G401.6 (cell line): ENCODE measurements around the gene GPR183.

Experiments used
- FAIRE-seq: peaks from 2 replicates; lab custom pipeline; 2012; peaks lifted over from hg19 to GRCh38; lab: Jason Lieb, UNC

The GPR183 gene

DNA sequence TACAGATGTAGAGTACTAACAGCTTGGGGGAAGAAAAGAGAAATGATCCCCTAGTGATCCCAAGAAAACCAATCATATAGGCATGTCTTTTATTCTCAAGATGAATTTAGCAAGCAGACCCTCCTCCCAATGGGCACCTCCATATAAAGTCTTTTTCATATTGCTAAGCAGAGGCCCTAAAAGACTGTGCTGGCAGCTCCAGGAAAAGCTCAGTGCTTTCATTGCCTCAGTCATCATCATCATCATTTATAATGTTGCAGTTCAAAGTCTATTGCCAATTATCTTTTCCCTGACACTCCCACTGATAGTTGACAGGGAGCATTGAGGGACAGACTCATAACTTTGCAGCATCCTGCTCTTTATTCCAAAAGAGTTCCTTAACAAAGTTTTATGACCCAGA is 13.0 kb downstream of the GPR183 start:
- FAIRE-seq, result no peak

DNA sequence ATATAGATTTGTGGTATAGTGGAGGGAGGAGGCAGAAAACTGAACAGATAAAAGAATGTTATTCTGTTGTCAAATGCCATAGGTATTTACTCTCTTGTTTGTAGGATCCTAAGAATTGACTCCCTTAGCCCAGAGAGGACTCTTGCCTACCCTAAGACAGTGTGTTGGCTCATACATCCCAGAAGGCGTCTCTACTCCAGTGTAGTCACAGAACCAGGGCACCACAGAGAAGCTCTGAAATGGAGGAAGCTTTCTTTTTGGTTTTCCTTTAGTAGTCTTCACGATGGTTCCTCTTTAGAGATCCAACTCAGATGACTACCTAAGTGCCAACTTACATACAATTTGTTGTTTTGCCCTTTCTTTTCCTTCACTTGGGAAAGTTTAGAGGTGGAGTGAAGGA is 14.0 kb downstream of the GPR183 start:
- no peak for FAIRE-seq

DNA sequence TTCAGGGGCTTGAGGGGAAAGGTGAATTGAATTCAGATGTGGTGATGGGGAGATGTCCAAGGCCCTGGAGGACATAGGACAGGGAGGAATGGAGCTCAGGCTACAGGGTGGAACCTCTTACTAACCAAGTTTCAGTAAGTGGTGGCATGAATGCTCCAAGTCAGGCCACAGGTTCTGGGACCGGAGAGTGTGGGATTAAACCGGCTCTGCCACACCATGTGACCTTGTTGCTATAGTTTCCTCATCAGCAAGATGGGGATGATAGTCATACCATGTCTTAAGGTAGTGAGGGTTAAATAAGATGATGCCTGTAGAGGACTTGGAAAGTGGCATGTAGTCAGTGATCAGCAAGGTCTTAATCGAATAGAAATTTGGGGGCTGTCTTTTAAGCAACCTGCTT is 16.3 kb downstream of the GPR183 start:
- FAIRE-seq, result no peak

DNA sequence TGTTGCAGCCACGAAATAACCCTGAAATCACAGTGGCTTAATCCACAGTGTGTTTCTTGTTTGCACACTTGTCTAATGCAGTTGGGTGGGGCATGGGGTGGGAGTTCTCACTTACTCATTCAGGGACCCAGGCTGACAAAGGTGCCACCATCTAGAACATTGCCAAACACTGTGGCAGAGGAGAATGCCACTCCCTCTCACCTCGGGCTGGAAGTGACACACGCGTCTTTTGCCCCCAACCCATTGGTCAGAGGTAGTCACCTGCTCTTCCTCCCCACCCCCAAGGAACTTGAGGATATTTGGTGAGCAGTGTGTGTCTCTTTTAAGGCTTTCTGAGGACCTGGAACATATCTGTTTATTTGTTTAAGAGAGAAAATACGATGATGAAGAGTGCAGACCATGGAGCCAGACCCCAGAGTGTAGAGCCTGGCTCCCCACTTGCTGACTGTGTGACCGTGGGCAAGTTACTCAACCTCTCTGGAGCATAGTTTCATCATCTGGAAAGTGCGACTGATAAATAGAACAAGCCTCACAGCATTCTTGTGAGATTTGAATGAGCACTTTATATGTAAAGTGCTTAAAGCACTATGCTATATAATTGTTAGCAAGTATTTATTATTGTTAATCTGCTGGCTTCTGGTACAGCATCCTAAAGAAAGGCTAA is 17.4 kb downstream of the GPR183 start:
- FAIRE-seq, result no peak

DNA sequence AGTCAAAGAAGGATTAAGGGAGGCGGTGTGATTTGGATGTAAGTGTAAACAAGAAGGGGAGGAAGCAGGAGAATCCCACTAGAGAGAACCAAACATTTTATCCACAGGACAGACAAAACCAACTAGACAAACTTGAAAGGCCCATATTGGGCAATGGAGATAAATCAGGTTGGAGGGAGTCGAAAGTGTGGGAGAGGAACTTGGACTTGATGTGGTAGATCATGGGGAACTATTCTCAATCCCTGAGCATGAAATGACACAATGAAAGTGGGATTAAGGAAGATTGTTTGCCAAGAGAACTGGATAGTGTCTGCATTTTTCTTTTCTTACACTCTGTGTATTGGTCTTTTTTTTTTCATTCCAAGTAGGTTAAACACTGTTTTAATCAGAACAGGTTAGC is 17.9 kb downstream of the GPR183 start:
- FAIRE-seq, result no peak

DNA sequence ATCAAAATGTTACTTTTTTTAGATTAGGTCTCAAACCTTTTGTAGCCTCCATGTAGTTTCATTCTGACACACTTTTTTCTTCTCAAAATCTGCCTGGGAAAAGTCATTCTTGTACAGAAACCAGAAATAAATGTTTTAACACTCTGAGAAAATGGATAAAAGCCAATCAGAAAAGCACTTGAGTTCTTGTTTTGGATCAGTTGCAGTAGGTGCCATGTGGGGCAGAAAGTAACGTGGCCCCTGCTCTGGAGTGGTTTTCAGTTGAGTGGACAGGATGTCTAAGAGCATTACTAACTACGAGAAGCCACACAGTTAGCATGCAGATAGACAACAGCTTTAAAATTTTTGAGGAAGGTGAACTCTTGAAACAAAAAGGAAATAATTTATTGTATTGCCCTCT is 19.1 kb downstream of the GPR183 start:
- FAIRE-seq, result no peak

DNA sequence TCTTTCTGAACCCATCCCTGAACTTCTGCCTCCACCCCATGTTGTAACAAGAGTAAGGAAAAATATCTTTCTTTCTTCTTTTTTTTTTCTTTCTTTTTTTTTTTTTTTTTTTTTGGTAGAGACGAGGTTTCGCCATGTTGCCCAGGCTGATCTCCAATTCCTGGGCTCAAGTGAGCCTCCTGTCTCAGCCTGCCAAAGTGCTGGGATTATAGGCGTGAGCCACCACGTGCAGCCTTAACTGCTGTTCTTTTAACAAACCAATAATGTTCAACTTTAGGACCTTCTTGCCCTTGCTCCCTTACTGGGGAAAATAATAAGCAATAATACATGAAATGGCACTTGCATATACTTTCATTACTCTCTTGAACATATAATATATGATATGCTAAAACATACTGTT is 19.6 kb downstream of the GPR183 start:
- FAIRE-seq, result no peak

DNA sequence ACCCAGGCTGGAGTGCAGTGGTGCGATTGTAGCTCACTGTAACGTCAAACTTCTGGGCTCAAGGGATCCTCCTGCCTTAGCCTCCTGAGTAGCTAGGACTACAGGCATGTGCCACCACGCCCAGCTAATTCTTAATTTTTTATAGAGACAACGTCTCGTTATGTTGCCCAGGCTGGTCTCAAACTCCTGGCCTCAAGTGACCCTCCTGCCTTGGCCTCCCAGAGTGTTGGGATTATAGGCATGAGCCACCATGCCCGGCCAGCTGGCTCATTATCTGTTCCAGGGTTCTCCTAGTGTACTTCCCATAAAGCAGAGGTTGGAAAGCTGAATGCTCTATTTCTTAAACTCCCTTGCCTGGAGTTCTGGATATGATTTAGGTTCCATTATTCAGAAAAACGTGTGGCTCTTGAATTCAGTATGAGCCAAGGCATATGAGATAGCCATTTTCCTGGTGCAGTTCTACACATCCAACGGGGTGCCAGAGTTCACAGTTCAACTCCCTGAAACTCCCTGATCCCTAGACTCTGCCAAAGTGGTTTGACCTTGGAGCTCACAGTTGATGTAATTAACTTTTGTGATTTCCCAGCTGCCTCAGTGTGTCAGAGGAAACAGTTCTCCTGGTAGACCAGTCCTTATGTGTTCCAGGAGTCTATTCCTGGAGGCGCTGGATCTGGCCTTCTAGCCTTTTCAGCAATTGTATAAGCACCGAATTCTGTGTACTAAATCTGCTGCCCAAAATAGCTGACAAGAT is 21.6 kb downstream of the GPR183 start:
- FAIRE-seq, result no peak

DNA sequence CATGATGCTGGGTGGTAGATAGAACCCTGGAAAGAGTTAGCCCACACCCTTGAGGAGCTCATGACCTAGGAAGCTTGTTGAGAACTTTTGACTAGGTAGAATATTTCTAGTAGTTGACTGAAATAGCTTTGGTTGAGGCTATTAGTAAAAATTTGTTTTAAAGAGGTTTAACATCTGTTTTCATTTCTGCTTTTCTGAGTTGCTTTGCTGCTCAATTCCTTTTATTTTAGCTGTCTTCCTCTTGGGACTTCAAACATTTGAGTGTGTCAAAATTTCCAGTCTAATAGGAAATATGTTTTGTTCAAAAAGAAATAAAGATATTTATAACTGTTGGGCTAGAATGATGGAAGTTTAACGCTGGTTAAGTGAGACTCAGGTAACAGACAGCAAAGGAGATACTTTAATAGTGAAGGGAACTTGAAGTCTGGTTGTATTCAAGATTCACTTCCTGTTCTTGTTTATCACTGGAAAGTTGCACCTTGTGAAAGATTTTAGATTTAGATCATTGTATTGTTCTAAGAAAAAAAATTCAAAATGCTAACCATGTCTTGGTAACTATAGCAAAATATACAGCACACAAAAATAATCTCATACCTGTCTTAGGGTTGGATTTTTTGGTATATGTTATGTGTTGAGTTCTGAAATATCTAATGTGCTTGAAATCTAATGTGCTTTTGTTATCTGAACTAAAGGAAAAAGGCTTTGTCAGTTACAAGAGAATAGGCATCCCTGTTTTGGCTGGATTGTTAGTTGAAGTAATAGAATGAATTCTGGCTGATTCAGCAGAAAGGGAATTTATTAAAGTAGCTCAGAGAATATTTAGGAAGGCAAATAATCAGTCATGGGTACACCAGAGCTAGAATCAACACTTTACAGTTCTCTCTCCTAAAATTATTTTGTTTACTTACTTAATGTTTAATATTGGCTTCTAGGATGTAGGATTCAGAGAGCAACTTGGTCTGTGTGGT is 24.7 kb downstream of the GPR183 start:
- FAIRE-seq, result no peak

DNA sequence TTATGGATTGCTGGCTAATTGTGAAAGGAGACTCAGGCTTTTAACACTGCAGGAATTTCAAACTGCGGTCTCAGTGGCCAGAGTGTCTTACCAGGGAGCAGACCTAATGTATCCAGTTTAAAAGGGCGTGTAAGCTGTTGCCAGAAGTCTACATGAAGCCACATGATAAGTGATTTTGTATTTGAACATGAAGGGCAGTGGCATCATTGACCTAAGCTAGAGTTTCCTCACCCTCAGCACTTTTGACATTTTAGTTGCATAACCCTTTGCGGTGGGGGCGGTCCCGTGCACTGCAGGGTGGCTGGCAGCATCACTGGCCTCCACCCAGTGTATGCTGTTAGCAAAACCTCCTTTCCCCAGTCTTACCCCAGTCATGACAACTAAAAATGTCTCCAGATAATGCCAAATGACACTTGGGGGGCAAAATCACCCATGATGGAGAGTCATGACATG is 25.4 kb downstream of the GPR183 start:
- FAIRE-seq, result no peak

DNA sequence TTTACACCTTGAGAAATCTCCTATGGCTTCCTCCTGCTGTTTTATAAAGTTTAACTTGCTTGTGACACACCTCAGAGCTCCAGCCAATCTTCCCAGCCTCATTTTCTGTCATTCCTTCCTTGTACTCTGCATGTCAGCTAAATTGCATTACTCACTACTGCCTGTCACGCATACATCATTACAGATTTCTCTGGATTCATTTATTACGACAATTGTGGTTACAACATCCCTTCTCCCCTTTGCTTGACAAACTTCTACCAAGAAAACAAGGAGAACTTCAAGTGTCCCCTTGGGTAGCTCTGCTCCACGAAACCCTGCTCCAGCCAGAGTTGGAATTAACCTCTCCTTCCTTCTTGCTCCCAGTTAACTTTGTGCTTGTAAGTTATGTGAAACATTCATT is 27.0 kb downstream of the GPR183 start:
- FAIRE-seq, result no peak

DNA sequence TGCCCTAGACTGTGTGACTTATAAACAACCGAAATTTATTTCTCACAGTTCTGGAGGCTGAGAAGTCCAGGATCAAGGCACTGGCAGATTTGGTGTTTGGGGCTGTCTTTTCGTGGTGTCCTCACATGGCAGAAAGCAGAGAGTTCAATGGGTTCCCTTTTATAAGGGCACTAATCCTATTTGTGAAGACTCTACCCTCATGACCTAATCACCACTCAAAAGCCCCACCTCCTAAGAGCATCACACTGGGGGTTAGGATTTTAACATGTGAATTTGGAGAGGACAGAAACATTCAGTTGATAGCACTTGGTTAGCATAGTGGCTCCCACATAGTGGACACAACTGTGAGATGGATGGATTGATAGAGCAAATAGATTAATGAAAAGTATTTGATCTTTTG is 27.6 kb downstream of the GPR183 start:
- no peak for FAIRE-seq

DNA sequence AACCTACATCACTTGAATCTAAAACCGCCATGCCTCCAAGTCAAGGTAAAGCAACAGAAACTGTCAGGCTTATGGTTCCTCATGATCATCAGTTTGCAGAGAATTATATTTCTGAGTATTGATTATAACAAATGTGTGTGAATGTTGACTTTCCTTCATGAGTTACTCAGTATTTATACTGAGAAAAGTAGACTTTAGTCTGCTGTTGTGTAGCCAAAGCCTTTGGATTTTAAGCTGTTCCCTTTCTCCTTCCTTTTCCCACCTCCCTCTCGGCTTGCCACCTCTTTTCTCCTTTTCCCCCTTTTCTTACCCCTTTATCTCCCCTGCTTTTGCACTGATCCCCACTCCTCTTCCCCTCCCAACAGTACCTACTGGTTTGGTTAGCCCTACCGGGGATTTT is 28.4 kb downstream of the GPR183 start:
- no peak for FAIRE-seq

DNA sequence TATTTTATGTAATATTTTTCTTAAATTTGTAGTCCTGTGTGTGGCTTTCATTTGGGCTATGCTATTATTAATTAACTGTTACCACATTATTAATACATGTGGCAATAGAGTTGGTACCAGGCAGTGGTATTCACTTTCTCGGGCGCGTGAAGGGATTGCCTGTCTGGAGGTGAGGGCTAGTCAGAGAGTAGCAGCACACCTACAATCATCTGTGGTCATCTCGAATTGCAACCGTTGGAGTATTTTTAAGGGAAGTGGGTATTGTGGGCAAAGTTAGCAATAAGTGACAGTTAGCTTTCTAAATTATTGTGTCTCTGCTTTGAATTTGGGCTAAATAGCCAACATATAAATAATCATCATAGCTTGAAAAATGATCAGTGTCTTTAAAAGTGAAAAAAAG is 29.0 kb downstream of the GPR183 start:
- FAIRE-seq, result no peak

DNA sequence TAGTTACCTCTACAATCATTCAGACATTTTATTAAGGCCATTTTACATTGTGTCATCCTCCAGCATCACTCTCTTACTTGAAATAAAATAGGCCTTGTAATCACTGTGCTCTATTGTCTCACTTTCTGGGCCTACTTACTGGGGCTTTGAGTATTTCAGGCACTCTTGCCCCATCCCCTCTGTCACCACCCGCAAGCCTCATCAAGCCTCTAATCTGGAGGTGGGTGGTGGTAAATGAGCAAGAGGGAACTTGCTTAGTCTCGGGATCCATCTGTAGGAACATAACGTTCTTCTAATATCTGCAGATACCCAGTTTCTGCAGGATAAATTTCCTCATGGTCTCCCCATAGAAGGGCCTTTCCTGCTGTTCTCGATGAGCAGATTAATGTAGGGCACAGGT is 29.6 kb downstream of the GPR183 start:
- FAIRE-seq, result no peak

DNA sequence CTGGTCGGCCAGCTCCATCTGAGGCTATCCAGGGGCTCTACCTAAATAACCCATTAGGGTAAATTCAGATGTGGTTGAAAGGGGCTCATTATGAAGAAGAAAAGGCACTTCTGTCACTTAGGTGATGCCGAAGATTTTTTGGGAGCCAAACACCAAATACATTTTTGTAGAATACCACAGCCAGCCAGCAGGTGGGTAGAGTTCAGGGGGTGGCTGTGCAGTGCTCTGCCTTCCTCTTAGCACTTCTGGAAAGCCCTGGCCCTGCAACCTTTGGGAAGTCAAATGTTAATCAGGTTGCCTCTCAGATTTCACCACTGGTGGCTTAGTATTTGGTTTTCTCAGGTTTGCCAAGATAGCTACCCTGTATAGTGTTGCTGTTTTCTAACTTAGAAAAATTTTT is 30.5 kb downstream of the GPR183 start:
- no peak for FAIRE-seq

DNA sequence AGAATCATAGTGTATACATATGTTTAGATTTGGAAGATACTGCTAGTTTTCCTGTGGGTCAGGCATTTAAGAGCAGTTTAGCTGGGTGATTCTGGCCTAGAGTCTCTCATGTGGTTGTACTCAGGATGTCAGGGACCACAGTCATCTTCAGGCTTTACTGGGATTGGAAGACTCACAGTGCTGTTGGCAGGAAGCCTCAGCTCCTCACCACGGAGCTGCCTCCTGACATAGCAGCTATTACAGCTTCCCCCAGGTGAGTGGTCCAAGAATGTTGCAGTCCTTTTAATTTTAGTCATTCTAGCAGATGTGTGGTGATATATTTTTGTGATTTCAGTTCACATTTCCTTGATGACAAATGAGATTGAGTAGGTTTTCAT is 32.1 kb downstream of the GPR183 start:
- no peak for FAIRE-seq

DNA sequence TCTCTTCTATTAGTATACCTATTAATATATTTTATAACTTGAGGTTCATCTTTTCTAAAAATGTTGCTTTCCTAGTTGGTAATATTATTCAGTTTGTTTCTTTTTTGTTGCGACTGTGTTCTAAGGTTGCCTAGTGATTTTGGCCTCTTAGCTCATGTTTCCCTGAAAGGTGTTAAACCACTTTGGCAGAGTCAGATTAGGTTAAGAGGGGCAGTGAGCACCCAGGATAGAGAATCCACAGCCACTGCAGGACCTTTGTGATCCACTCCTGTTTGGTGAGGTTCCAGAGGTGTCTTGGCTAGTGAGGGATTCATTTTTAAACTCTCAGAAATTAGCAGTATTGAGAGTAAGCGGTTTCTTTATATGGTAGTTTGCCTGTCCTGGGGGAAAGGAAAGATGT is 34.1 kb downstream of the GPR183 start:
- peak; percentile 50 for FAIRE-seq

DNA sequence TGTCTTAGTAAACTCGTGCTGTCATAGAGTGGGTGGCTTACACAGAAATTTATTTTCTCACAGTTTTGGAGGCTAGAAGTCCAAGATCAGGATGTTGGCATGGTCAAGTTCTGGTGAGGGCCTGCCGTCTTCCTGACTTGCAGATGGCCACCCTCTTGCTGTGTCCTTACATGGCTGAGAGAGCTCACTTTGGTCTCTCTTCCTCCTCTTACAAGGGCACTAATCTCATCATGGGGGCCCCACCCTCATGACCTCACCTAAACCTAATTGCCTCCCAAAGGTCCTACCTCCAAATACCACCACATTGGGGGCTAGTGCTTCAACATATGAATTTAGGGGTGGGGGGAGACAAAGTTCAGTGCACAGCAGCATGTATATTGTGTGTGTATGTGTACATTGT is 34.7 kb downstream of the GPR183 start:
- no peak for FAIRE-seq

DNA sequence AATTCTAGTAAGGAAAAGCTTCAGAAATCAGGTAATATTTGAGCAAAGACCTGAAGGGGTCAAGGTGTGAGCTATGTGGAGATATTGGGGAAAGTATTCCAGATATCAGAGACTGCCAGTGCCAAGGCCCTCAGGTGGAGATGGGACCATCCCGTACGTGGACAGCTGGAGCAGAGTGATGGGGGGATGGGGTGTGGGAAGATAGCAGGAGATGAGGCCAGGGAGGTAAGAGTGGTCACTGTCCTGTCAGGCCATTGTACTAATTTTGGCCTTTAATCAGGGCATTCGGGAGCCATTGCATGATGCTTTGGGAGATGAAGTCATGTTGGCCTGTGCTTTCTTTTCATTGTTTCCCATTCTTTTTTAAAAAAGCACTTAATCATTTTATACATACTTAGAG is 36.0 kb downstream of the GPR183 start:
- FAIRE-seq, result no peak

DNA sequence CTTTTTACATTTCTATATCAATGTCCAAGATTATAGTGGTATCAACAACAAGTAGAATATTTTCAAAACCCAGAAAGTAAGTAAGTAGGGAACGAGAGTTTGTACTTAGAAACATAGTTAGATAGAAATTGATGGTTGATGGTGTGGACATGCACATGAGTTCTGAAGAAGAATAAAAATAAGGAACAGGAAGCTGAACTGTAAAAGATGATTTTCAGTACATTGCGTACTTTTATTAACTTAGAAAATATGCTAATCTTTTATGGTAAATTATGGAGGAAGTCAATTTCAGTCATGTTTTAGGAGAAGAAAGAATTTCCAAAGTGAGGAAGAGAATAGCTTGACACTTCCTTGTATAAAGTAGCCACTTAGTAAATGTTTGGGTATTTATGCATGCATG is 36.7 kb downstream of the GPR183 start:
- no peak for FAIRE-seq

DNA sequence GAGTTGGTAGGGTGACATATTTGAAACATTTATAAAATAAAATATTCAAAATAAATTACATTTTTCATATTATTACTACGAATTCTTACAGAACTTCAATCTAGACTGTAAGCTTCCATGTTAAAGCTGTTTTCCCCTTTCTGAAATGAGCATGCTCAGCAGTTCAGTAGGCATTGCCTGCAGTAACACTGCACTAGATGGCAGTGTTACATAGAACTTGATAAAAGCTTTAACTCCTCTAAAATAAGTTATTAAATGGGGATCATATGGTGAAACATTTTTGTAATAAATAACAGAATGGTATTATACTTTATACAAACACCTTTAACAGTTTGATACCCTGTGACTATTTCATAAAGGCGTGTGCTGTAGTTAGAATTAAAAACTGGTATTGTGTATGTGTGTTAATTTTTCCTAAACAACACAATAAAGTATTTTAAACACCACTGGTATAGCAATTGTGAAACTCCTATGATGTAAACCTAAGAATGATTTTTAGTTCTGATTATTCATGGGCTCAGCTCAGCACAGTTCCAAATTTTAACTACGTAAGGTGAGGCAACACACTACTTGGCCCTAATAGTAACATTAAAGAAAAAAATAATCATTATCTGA is 37.5 kb downstream of the GPR183 start:
- peak; percentile 97 for FAIRE-seq

DNA sequence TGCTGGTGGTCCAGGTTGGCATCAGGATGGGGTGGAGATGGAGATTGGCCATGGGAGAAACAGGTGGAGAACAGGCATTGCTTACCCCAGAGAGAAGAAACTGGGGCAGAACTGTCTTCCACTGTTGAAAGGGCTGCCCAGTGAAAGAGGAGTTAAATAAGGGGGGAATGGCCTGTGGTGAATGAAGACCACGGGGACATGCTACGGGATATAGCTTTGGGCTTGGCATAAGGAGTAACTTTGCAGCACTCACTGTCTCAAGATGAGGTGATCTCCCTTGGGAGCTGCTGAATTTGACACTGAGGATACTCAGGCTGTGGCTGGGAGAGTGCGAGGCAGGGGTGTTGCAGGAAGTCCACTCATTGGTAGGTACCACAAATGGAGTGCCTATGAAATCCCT is 38.4 kb downstream of the GPR183 start:
- FAIRE-seq, result no peak
